HUDEP-2 (cell line): Measurements from ENCODE around the gene RUNX1.

Source experiments
- DNase-seq, 76 experiments: peaks; one replicate each; lab custom pipeline; 2025; ENCODE audit not compliant: unreplicated experiment in 76 of 76; lab: John Stamatoyannopoulos, UW

The RUNX1 gene

DNA sequence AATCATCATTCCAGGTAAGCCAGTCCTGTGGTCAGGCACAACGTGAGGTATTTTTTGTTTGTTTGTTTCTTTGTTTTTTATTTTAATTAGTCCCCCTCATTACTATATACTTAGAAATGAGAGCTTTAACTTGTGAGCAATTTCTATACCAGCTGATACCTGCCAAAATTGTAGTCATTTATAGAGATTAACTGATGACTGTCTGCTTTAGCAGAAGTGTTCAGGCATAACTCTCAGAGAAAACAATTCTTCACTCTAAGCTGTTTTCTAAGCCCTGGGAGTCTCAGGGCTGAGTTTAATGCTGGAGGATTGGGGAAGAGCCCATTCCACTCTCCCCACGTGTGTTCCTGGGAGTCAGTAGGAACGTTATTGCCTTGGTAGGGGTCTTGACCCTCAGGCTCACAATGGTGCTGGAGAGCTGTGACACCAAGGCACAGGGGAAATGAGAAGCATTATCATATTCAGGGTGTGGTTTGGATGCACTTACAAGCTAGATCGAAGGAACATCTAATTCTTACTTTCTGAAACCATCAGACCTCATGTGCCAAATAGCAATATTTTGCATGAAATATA is 212.1 kb downstream of the RUNX1 start:
- DNase-seq, result no peak

DNA sequence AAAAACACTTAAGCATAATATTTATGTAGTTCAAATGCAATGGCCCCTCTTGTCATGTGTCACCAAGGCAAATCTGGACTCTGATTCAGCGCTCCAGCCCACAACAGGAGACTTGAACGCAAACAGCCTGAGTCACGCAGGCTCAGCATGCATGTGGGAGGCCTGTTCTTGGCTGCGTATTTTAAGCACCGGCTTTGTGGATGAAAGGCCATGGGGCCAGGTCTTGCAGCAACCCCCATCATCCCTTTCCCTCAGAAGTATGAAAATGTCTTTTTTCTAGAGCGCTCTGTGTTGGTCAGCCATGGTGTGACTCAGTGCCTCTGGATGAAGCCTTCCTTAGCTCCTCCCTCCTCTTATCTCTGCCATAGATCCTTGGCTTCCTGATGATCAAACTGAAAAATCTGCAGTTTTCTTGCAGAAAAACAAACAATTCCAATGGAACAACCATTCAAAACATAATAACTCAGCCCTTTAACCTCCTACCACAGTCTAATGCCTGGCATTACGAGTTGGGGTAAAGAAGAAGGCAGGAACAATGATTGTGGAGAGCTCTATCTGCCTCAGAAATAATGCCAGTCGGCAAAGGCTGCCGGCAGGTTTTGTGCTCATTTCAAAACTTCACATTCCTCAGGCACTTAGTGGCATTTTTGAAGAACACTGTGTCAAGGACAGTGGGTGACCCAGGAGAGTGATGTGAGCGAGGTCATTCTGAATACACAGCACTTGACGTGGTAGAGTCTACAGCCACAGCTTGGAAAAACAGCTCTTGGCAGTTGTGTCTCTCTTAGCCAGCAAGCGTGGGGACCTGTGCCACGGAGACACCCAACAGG is 212.8 kb downstream of the RUNX1 start:
- DNase-seq, result no peak

GRCh38 chr21:34835526-34835925 is 213.6 kb downstream of the RUNX1 start:
- DNase-seq, result no peak

- no peak for DNase-seq
Measured at GRCh38 chr21:34834852-34835501, 214.1 kb downstream of the RUNX1 start.

DNA sequence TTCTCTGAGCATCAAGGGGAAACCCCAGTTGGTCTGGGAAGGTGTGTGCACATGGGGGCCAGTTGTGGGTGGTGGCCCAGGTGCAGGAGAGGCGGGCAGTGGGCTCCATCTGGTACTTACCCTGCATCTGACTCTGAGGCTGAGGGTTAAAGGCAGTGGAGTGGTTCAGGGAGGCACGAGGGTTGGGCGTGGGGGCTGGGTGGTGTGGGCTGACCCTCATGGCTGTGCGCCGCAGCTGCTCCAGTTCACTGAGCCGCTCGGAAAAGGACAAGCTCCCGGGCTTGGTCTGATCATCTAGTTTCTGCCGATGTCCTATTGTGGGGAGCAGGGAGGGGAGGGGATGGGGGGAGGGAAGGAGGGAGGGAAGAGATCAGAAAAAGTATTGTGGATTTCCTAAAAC is 214.8 kb downstream of the RUNX1 start:
- DNase-seq, result no peak

GRCh38 chr21:34833465-34833864 is 215.6 kb downstream of the RUNX1 start:
- no peak for DNase-seq

- no peak for DNase-seq
Measured at GRCh38 chr21:34830386-34831170, 218.5 kb downstream of the RUNX1 start.

DNA sequence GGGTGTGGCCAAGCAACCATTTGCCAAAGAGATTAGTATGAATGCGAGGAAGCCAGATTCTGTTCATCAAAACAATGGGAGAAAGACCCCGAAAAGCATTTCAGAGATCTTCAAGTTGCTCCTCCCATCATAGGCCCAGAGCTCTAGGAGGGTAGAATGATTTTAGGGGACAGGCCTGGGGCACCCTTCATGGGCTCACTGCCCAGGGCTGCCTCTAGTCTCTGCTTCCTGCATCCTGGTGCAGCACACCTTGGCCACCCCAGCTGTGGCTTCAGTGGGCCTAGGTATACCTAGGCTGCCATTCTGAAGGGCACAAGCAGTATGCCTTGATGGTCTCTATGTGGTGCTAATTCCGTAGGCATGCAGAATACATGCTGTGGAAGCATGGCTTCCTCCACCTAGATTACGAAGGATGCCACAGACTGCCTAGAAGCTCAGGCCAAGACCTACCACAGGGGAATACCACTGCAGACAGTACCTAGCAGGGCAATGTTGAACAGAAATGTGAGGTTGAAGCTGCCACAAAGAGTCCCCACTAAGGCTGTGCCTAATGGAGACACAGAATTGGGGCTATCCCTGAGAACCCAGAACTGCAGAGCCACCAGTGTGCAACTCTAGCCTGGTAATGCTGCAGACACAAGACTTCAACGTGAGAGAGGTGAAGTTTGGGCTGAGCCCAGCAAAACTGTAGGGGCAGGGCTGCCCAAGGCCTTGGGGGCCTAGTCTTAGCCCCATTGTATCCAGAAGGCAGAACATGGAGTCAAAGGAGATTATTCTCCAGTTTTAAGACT is 221.5 kb downstream of the RUNX1 start:
- no peak for DNase-seq

DNA sequence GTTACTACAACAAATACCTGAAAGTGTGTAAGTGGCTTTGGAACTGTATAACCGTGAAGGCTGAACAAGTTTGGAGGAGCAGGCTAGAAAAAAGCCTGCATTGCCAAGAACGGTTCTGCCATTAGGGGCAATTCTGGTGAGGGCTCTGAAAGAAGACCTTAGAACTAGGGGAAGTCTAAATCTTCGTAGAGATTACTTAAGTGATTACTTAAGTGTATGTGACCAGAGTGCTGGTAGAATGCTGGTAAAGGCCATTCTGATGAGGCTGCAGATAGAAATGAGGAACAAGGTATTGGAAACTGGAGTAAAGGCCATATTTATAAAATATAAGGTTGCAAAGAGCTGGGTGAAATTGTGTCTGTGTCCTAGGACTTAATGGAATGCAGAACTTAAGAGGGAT is 222.3 kb downstream of the RUNX1 start:
- DNase-seq, result no peak

- DNase-seq, result no peak
Measured at GRCh38 chr21:34825948-34826548, 223.1 kb downstream of the RUNX1 start.

DNA sequence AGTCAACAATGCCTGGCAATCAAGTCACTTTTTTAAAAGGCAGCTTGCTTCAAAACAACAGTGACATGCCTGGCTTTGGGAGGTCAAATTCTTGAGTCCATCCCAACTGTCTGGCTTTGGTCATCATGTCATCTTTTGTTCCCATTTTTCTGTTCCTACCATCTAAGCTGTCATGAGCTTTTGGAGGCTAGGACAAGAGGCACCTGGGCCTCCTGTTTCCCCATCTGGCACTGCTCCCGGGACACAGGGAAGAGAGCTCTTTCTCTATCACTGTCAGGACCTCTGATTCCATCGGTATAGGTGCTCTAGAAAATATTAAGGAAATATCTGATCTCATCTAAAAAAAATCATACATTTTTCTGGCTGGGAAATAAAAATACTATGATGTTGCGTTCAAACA is 224.0 kb downstream of the RUNX1 start:
- DNase-seq, result no peak

GRCh38 chr21:34824314-34824713 is 224.8 kb downstream of the RUNX1 start:
- no peak for DNase-seq

DNA sequence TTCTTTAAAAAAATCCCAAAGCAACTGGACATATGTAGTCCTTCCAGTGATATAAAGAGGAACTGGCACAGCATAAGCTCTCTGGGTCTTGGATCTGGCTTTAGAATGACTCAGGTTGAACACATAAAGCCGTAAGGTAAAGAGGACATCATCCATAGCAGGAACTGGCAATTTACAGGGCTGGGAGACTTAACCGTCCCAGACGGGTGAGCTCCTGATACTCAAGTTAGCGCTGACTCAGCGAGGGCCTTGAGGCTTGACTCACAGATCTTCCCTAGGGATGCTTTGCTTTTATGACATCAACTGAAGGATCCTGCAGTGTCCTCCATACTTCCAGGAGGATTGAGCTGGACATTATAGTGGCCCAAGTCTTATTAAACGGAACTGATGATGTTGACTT is 226.2 kb downstream of the RUNX1 start:
- DNase-seq, result no peak

DNA sequence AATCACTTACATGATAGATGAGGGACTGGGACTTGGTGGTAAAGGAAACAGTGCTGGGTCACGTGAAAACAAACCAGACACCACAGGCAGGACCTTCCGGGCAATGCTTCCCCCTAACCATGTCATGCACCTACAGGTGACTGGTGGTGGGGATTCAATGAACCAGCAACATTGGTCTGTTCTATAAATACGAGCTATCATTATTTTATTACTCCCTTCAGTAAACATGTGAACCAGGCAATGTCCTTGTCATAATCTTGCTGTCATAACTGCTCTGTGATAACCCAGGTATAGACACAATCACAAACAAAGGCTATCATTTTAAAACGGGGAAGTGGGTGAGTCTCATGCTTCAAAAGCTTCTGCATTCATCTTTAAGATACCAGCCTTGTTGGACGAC is 226.9 kb downstream of the RUNX1 start:
- no peak for DNase-seq

DNA sequence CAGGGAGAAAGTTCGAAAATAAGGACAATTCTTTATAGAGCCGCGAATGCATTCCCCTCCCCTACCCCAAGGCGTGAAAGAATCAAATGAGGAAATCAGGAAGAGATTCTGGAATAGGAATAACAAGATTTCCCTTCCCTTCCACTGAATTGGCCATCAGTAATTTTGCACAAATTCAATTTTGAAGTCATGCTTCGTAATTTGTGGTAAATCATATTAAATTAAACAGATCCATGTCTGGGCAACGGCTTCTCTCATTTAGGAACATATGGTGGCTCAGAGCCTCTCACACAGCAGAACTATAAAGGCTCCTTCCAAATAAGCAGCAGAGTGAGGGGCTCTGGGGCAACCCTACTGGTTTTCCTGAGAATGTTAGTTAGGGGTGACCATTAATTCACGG is 227.4 kb downstream of the RUNX1 start:
- DNase-seq, result no peak

DNA sequence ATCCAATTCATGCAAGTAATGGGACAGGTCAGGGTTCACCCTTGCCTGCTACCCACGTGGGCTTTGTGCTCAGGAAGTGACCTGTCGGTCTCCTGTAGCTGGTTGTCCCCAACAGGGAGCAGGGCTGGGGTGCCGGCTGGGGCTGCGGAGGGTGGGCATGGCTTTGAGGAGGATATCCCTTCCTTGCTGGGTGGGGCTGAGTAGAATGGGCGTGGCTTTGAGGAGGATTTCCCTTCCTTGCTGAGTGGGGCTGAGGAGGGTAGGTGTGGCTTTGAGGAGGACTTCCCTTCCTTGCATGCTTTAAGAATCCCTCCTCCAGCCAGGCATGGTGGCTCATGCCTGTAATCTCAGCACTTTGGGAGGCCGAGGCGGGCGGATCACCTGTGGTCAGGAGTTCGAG is 229.1 kb downstream of the RUNX1 start:
- peak in 1 of 76 experiments; percentile 4 for DNase-seq

- DNase-seq, result no peak
Measured at GRCh38 chr21:34819357-34819999, 229.6 kb downstream of the RUNX1 start.

- DNase-seq, result no peak
Measured at GRCh38 chr21:34818662-34819158, 230.4 kb downstream of the RUNX1 start.
